ENCODE results near the gene NPEPL1.
"Not testable (repeated sequence)": the region's sequence is repeated elsewhere in the genome, so short reads cannot be mapped to it uniquely, and the experiment has no call there.

The NPEPL1 gene

GRCh38 chr20:58719258-58719657 lies 26.7 kb downstream of the NPEPL1 start:
- DNase-seq (ENCODE audit: extremely low read depth, low read depth), result no peak
- no peak overlapping the region for H3K4me3 ChIP-seq (replicated peaks; ENCODE audit: low read depth, low read length)
- TF ChIP-seq CTCF (IDR thresholded peaks at IDR 0.05; ENCODE audit: low read depth, low read length, missing control alignments), result no peak

- DNase-seq (ENCODE audit: extremely low read depth, low read depth), result no peak
- TF ChIP-seq CTCF (IDR thresholded peaks at IDR 0.05; ENCODE audit: low read depth, low read length, missing control alignments), result no peak
- H3K4me3 ChIP-seq (replicated peaks; ENCODE audit: low read depth, low read length), result no peak overlapping the region
Measured at GRCh38 chr20:58719971-58720371, 27.4 kb downstream of the NPEPL1 start.

- H3K4me3 ChIP-seq (replicated peaks; ENCODE audit: low read depth, low read length), result no peak overlapping the region
Measured at GRCh38 chr20:58720890-58721289, 28.3 kb downstream of the NPEPL1 start.

GRCh38 chr20:58721951-58722778 lies 29.6 kb downstream of the NPEPL1 start:
- no peak for DNase-seq (ENCODE audit: extremely low read depth, low read depth)
- no peak overlapping the region for H3K4me3 ChIP-seq (replicated peaks; ENCODE audit: low read depth, low read length)
- no peak for TF ChIP-seq CTCF (IDR thresholded peaks at IDR 0.05; ENCODE audit: low read depth, low read length, missing control alignments)

More at GRCh38 chr20:58720890-58721289, 28.3 kb downstream of the NPEPL1 start:
- DNase-seq (ENCODE audit: extremely low read depth, low read depth), result no peak
- no peak for TF ChIP-seq CTCF (IDR thresholded peaks at IDR 0.05; ENCODE audit: low read depth, low read length, missing control alignments)

- TF ChIP-seq CTCF (IDR thresholded peaks at IDR 0.05; ENCODE audit: low read depth, low read length, missing control alignments), result no peak
- no peak for DNase-seq (ENCODE audit: extremely low read depth, low read depth)
- no peak overlapping the region for H3K4me3 ChIP-seq (replicated peaks; ENCODE audit: low read depth, low read length)
Measured at GRCh38 chr20:58722877-58723627, 30.5 kb downstream of the NPEPL1 start.

- no peak for TF ChIP-seq CTCF (IDR thresholded peaks at IDR 0.05; ENCODE audit: low read depth, low read length, missing control alignments)
- no peak overlapping the region for H3K4me3 ChIP-seq (replicated peaks; ENCODE audit: low read depth, low read length)
- no peak for DNase-seq (ENCODE audit: extremely low read depth, low read depth)
Measured at GRCh38 chr20:58723628-58723984, 31.0 kb downstream of the NPEPL1 start.

- not testable (repeated sequence) for DNase-seq (ENCODE audit: extremely low read depth, low read depth); H3K4me3 ChIP-seq (replicated peaks; ENCODE audit: low read depth, low read length)
Measured at GRCh38 chr20:58726156-58726555, 33.6 kb downstream of the NPEPL1 start.
